GM19099 (cell line): ENCODE measurements around the gene SLC20A1.
A peak's percentile ranks its signal among the peaks of the same experiment; 100 is the strongest.

Source experiments
- POLR2A ChIP-seq: IDR thresholded peaks from 3 replicates; pipeline ENCODE4 v1.6.1; 2011; ENCODE audit warnings: low read depth; ENCODE audit not compliant: insufficient read length; ENCODE audit errors: extremely low read depth

SLC20A1 gene

DNA sequence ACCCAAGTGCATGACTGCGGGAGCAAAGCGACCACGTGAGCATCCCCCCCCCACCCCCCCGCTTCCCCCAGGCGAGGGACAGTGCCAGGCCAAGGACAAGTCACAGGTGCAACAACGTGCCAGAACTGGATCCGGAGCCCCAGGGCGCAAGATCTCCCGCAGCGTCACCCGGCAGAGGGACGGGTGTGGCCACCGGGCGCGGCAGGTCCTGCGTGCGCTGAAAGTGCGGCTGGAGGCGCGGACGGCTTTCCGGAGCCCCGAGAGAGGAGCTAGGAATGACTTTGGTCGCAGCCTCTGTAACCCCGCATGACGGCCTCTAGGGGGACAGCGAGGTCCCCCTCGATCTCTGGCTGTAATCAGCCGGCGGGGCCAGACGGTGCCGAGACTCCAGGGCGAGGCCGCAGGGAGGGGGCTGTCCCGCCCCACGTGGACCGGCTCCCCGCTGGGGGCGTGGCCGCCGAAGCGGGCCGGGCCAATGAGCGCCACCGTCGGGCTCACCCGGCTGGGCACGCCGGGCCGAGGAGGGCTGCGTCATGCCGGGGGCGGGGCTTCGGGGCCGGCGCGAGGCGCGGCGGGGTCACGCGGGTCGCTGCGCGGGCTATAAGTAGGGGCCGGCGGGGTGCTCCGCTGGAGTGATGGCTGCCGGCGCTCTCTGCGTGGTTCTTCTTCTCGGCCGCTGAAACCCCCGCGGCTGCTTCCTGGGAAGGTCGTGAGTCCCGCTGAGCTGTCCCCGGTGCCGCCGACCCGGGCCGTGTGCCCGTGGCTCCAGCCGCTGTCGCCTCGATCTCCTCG, at the start of gene SLC20A1:
Gene SLC20A1 (plus strand): TSS at position 630 of the 792 bp plus-strand sequence. CDS start 890 bp downstream, outside the sequence.
- TF ChIP-seq POLR2A = peak; percentile 99

DNA sequence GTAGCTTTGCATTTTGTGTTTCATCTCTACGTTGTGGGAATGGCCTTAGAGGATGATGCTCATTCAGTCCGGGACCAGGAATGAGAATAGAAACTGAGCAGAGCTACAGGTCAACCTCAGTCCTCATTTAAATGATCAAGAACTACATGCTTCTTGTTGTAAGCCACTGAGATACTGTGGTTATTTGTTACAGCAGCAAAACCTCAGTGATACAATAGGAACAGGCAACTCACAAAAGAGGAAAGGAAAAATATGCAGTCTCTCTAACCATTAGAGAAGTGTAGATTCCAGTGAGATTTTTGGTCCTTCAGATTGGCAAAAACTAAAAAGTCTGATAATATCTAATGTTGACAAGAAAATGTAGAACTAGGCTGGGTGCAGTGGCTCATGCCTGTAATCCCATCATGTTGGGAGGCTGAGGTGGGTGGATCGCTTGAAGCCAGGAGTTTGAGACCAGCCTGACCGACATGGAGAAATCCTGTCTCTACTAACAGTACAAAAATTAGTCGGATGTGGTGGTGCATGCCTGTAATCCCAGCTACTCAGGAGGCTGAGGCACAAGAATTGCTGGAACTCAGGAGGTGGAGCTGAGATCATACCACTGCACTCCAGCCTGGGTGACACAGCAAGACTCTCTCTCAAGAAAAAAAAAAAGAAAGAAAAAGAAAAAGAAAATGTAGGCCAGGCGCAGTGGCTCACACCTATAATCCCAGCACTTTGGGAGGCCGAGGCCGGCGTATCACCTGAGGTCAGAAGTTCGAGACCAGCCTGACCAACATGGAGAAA, 48.0 kb upstream of the SLC20A1 start:
- TF ChIP-seq POLR2A = no peak

DNA sequence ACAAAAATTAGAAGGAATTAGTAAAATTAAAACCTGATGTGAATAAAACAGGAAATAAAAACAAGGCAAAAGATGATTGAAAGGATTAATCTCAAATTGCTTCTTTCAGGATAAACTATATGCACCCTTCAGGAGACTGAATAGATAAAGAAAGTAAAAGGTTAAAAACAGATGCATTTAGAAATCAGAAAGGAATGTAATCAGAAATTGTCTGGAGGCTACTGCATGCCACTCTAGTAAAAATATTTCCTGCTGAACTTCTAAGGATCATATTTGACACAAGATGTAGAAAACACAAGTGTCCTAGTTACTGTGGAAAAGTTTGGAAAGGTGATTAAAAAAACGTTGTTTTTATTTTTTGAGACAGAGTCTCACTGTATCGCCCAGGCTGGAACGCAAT, 45.1 kb upstream of the SLC20A1 start:
- no peak for TF ChIP-seq POLR2A

DNA sequence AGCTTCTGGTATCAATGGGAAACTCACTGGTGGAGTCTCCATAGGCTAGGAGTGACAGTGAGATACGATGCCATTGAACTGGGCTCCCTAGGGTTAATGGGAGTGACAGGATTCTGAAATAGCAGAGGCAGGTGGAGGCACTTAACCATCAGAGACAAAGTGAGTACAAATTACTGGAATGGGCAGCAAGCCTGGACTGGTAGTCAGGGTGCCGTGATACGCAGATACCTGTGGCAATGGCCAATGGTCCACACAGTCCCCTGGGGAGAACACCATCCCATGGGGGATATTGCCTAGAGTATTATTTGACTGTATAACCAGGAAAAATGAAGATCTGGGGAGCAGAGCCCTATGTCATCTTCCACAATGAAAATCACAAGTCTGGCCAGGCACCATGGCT, 44.0 kb upstream of the SLC20A1 start:
- no peak for TF ChIP-seq POLR2A

- no peak for TF ChIP-seq POLR2A
Measured at GRCh38 chr2:112602917-112603316, 42.8 kb upstream of the SLC20A1 start.

DNA sequence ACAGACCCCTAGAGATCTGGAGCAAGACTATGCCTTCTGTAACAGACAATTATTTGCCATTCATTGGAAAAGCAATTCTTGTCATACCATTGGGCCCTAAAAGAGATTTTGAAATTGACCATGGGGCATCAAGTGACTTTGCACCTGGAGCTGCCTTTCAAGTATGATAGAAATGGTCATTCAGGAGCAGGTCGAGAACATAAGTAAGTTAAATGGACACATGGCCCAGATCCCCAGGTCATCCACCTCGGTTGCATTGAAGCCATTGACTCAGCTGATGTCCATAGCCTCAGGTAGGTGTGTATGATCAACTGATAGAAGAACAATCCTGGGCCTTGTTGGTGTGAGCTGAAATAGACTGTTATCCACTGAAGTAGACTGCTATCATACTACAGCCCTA, 42.0 kb upstream of the SLC20A1 start:
- TF ChIP-seq POLR2A = no peak

DNA sequence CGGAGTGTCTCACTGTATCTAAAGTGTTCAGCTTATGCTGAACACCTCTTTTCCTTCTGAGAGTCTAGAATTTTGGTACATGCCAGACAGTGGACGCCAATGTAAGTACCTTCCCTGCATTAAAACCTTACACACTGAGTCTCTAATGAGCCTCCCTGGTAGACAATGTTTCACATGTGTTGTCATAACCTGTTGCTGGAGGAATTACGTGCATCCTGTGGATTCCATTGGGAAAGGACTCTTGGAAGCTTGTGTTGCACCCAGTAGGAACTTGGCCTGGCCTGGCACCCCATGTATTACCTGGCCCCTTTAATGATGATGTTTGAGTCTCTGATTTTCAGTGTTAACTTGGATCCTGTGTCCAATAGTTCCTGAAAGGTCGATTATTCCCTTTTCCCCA, 40.8 kb upstream of the SLC20A1 start:
- TF ChIP-seq POLR2A = no peak

GRCh38 chr2:112605926-112606325, 39.8 kb upstream of the SLC20A1 start:
- TF ChIP-seq POLR2A = no peak

GRCh38 chr2:112606547-112606946, 39.2 kb upstream of the SLC20A1 start:
- no peak for TF ChIP-seq POLR2A

DNA sequence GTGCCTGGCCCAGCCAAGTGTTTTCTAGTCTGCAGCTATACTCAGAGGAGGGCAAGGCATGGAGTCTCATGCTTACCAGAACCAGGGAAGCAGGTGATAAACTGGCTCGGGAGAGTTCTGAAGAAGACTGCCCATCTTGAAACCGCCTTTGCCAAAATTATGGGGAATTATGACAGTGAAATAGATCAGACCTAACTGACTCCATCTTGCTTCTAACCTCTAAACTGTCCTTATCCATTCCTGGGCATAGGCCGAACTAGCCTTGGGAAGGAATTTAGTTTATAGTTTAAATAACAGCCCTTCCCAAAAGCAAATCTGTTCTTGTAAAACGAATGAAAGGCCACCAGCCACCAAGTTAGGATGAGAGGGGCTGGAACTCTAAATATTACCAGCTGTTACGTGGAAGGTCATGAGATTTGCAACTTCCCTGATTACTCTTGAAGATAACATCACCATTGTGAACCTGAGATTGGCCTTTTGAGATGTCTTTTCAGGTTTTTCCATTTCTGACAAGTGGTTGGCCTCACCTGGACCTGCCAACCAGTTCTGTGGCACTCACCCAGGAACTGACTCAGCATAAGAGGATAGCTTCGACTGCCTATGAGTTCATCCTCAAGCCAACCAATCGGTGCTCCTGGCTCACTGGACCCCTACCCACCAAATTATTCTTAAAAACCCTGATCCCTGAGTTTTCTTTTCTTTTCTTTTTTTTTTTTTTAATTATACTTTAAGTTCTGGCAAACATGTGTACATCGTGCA, 37.9 kb upstream of the SLC20A1 start:
- TF ChIP-seq POLR2A = no peak

DNA sequence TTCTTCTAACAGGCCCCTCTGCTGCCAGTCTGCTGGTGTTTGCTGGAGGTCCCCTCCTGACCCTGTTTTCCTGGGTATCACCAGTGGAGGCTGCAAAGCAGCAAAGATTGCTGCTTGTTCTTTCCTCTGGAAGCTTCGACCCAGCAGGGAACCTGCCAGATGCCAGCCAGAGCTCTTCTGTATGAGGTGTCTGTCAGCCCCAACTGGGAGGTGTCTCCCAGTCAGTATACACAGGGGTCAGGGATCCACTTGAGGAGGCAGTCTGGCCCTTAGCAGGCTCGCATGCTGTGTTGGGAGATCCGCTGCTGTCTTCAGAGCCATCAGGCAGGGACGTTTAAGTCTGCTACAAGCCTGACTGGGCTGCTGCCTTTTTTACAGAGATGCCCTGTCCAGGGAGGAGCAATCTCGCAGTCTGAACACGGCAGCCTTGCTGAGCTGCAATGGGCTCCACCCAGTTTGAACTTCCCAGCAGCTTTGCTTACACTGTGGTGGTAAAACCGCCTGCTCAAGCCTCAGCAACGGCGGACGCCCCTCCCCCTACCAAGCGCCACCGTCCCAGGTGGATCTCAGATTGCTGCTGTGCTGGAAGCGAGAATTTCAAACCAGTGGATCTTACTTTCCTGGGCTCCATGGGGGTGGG, 31.4 kb upstream of the SLC20A1 start:
- TF ChIP-seq POLR2A = no peak

DNA sequence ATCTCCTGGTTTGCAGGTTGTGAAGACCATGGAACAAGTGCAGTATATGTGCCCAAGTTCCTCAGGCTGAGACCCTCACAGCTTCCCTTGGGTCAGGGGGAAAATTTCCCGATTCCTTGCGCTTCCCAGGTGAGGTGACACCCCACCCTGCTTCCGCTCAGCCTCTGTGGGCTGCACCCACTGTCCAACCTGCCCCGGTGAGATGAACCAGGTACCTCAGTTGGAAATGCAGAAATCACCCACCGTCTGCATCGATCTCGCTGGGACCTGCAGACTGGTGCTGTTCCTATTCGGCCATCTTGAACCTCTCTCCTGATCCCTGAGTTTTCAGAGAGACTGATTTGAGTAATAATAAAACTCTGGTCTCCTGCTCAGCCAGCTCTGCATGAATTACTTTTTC, 30.7 kb upstream of the SLC20A1 start:
- no peak for TF ChIP-seq POLR2A

DNA sequence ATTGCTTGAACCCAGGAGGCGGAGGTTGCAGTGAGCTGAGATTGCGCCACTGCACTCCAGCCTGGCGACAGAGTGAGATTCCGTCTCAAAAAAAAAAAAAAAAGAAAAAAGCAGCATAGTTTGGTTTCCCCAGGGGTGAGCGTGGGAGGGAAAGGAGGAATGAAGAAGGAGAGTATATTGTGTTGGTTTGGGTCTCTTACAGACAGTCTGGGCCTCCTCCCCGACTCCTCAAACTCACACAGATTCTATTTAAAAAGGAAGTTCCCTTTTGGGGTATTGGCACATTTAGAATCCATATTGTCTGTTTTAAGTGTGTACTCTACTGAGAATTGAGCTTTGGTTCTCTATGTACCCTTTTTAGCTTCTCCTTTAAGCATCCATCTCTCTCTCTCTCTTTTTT, 27.4 kb upstream of the SLC20A1 start:
- TF ChIP-seq POLR2A = no peak

DNA sequence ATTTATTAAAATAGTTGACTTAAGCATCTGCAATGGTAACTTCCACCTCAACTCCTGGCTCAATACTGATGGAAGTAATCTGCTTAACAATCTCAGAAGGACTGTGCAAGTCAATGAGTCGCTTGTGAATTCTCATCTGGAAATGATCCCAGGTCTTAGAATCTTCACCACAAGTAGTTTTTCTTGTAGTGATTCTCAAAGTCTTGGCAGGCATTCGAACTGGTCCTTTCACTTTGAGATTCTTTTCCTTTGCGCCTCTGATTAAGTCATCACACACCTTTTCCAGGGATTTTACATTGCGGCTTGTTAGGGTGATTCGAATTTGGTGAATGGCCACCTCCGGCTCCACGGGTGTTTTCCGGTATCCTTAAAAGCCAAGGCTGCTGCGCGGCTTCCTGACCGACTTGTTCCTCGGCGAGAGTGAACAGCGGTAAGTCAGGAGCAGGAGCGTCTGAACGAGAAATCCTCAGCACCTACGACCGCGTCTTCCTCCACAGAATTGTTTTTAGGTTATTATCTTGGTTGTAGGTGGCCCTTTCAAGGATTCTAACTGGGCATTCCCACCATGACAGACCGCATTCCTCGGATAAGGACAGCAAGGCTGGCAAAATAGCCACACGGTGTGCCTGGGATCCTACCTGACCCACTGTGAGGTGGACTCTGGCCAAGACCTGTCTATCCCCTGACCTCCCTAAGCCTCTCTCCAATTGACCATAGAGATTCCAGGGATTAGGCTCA, 23.8 kb upstream of the SLC20A1 start:
- TF ChIP-seq POLR2A = no peak
